RWPE2 (cell line): ENCODE measurements around the gene PRSS2.
A peak's percentile ranks its signal among the peaks of the same experiment; 100 is the strongest.

Source experiments
- ATAC-seq: fragments of 200-7000 bp; cut with Tn5 transposase; 3 replicates; pipeline ENCODE4 v1.9.1; 2021; ENCODE audit warnings: low read depth
- DNase-seq: peaks from one replicate; pipeline ENCODE4 v3.0.0-alpha.2; 2020; ENCODE audit warnings: low spot score
- H3K27ac ChIP-seq: fragments of 450-650 bp; 2 replicates; pipeline ENCODE4 v1.5.1; 2017; ENCODE audit warnings: mild to moderate bottlenecking; ENCODE audit not compliant: poor library complexity, severe bottlenecking
- H3K27me3 ChIP-seq: fragments of 250-450 bp; sonication (Bioruptor Pico); 2 replicates; pipeline ENCODE4 v1.5.1; 2021; ENCODE audit warnings: mild to moderate bottlenecking, moderate library complexity; ENCODE audit not compliant: insufficient read depth, poor library complexity, severe bottlenecking
- H3K36me3 ChIP-seq: fragments of 250-450 bp; sonication (Bioruptor Pico); 2 replicates; pipeline ENCODE4 v1.5.1; 2020; ENCODE audit warnings: low read depth, mild to moderate bottlenecking, moderate library complexity
- H3K4me1 ChIP-seq: fragments of 250-450 bp; sonication (Bioruptor Pico); 2 replicates; pipeline ENCODE4 v1.5.1; 2021; ENCODE audit warnings: mild to moderate bottlenecking, moderate library complexity; ENCODE audit not compliant: insufficient read depth, poor library complexity, severe bottlenecking
- H3K4me3 ChIP-seq: fragments of 250-450 bp; sonication (Bioruptor Pico); 2 replicates; pipeline ENCODE4 v1.5.1; 2021; ENCODE audit warnings: mild to moderate bottlenecking, moderate library complexity; ENCODE audit not compliant: severe bottlenecking
- H3K9me3 ChIP-seq: fragments of 250-450 bp; sonication (Bioruptor Pico); 2 replicates; pipeline ENCODE4 v1.5.1; 2021; ENCODE audit warnings: mild to moderate bottlenecking, moderate library complexity; ENCODE audit not compliant: severe bottlenecking
- CTCF ChIP-seq: fragments of 450-650 bp; IDR thresholded peaks from one replicate; pipeline ENCODE4 v1.5.1; 2017; ENCODE audit warnings: mild to moderate bottlenecking, moderate library complexity; ENCODE audit not compliant: poor library complexity, severe bottlenecking

The PRSS2 gene

DNA sequence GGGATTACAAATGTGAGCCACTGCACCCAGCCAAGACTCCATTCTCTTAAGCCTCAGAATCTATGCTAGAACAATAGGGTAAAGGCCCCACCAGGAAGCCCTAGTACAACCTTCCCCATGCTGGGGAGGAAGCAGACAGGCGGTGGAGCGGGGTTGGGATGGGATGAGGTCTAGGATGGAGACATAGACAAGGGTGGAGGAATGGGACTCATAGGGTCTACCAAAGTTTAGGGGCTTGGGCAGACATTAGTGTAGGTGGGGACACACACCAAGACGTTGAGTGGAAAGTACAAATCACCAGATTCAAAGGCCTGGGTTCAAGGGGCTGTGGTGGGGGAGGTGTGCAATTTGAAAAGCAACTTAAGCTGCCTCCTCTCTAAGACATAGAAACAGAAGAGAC is 19.3 kb downstream of the PRSS2 start:
- ATAC-seq (no peak), DNase-seq (no peak)

GRCh38 chr7:142790555-142790954 is 19.8 kb downstream of the PRSS2 start:
- DNase-seq (no peak), ATAC-seq (no peak)
- Histone ChIP-seq H3K9me3 (no peaks in the 10 kb centered on the region), H3K27me3 (no peaks in the 10 kb centered on the region), H3K4me1 (peaks cover 1% of the 10 kb centered on the region), H3K36me3 (no peaks in the 10 kb centered on the region), H3K4me3 (no peak overlapping the region), H3K27ac (no peak overlapping the region)
- TF ChIP-seq CTCF, result no peak

More for the DNA sequence above, 19.3 kb downstream of the PRSS2 start:
- Histone ChIP-seq H3K4me3 (no peak overlapping the region), H3K4me1 (no peaks in the 10 kb centered on the region), H3K9me3 (no peaks in the 10 kb centered on the region), H3K27me3 (no peaks in the 10 kb centered on the region), H3K36me3 (no peaks in the 10 kb centered on the region), H3K27ac (no peak overlapping the region)
- TF ChIP-seq CTCF, result no peak

DNA sequence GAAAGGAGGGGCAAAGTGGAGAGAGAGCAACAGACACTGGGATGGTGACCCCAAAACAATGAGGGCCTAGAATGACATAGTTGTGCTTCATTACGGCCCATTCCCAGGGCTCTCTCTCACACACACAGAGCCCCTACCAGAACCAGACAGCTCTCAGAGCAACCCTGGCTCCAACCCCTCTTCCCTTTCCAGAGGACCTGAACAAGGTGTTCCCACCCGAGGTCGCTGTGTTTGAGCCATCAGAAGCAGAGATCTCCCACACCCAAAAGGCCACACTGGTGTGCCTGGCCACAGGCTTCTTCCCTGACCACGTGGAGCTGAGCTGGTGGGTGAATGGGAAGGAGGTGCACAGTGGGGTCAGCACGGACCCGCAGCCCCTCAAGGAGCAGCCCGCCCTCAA is 20.7 kb downstream of the PRSS2 start:
- no peak overlapping the region for H3K4me3 ChIP-seq

GRCh38 chr7:142792129-142792528 is 21.4 kb downstream of the PRSS2 start:
- Histone ChIP-seq H3K4me1 (peaks cover 10% of the 10 kb centered on the region), H3K27me3 (peaks cover 15% of the 10 kb centered on the region), H3K4me3 (no peak overlapping the region), H3K36me3 (no peaks in the 10 kb centered on the region), H3K27ac (no peak overlapping the region), H3K9me3 (no peaks in the 10 kb centered on the region)
- DNase-seq (no peak), ATAC-seq (no peak)
- no peak for TF ChIP-seq CTCF

More for the DNA sequence above, 20.7 kb downstream of the PRSS2 start:
- Histone ChIP-seq H3K4me1 (peaks cover 10% of the 10 kb centered on the region), H3K9me3 (no peaks in the 10 kb centered on the region), H3K36me3 (no peaks in the 10 kb centered on the region), H3K27me3 (peaks cover 9% of the 10 kb centered on the region), H3K27ac (no peak overlapping the region)
- DNase-seq (no peak), ATAC-seq (no peak)
- TF ChIP-seq CTCF, result no peak

- Histone ChIP-seq H3K27me3 (peaks cover 20% of the 10 kb centered on the region), H3K27ac (peak overlapping the region; percentile 52), H3K36me3 (no peaks in the 10 kb centered on the region), H3K4me3 (no peak overlapping the region), H3K9me3 (no peaks in the 10 kb centered on the region), H3K4me1 (peaks cover 10% of the 10 kb centered on the region)
- no peak for ATAC-seq
- DNase-seq, result no peak
- TF ChIP-seq CTCF, result no peak
These were observed 21.8 kb downstream of the PRSS2 start for GRCh38 chr7:142792593-142792992.
